Keratinocyte (primary cell): ENCODE measurements around the gene MBD1.

ENCODE experiments used
- EZH2 ChIP-seq: IDR thresholded peaks from one replicate; pipeline ENCODE4 v1.6.1; 2012; ENCODE audit warnings: inconsistent platforms, mild to moderate bottlenecking, low read length, moderate library complexity
- TF ChIP-seq, protein P1 (sequence below), 3 experiments: IDR thresholded peaks in 1 of 3; conservative IDR thresholded peaks in 1 of 3; optimal IDR thresholded peaks in 1 of 3; 2 replicates in 2 of 3; 3 replicates in 1 of 3; pipeline versions ENCODE3 to v1.5.1; 2011; ENCODE audit warnings: low read length in 3 of 3, mild to moderate bottlenecking in 3 of 3, moderate library complexity in 2 of 3, control low read depth in 1 of 3, inconsistent platforms in 1 of 3; ENCODE audit not compliant: insufficient read depth in 2 of 3; ENCODE audit errors: extremely low read depth in 1 of 3

DNA sequence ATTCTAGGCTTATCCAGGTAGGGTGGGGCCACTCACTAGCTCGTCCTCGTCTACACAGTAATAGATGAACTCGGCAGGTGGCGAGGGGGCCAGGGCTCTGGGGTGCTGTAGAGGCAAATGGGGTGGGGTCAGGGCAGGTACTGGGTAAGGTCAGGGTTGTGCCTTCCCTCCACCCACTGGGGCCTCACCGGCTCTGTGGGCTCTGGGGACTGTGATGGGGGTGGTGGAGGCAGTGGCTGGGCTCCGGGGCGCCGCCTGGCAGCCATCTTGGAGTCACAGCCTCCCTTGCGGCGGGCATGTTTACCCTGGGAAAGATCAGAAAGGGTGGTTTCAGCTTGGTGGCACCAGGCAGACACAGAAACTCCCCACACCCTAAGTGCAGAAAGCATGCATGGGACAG lies 6.4 kb downstream of the MBD1 start:
- no peak for TF ChIP-seq EZH2
- TF ChIP-seq, protein P1, sequence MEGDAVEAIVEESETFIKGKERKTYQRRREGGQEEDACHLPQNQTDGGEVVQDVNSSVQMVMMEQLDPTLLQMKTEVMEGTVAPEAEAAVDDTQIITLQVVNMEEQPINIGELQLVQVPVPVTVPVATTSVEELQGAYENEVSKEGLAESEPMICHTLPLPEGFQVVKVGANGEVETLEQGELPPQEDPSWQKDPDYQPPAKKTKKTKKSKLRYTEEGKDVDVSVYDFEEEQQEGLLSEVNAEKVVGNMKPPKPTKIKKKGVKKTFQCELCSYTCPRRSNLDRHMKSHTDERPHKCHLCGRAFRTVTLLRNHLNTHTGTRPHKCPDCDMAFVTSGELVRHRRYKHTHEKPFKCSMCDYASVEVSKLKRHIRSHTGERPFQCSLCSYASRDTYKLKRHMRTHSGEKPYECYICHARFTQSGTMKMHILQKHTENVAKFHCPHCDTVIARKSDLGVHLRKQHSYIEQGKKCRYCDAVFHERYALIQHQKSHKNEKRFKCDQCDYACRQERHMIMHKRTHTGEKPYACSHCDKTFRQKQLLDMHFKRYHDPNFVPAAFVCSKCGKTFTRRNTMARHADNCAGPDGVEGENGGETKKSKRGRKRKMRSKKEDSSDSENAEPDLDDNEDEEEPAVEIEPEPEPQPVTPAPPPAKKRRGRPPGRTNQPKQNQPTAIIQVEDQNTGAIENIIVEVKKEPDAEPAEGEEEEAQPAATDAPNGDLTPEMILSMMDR (optimal IDR thresholded peaks at IDR 0.05 in 1 of 3, IDR thresholded peaks at IDR 0.05 in 1 of 3, conservative IDR thresholded peaks at IDR 0.05 in 1 of 3; ENCODE audit: extremely low read depth in 1 of 3, insufficient read depth in 2 of 3, low read length in 3 of 3), result no peak
